K562 (cell line): ENCODE data around the gene SCYGR8. TPM values are rescaled to one million over a fixed set of nuclear protein-coding genes. Genes with fewer than 3 reads are reported as not detected.
"Not testable (repeated sequence)": the region's sequence is repeated elsewhere in the genome, so short reads cannot be mapped to it uniquely, and the experiment has no call there.

Experiments
- ATAC-seq: fragments of 200-7000 bp; cut with Tn5 transposase; 3 replicates; pipeline ENCODE4 v1.9.1; 2020; ENCODE audit warnings: moderate library complexity
- BruUV-seq: library from RNA; stranded (reverse); fragments of 400-500 nt; replicated peaks from 2 replicates; lab custom pipeline; 2021; lab: Mats Ljungman, UMichigan
- CTCF ChIA-PET: fragments of 300-600 bp; formaldehyde crosslinking; extraction: SDS; loops from one replicate; lab custom pipeline; 2021; ENCODE audit warnings: low intra/inter-chr PET ratio; lab: Yijun Ruan, JAX
- POLR2A ChIA-PET: fragments of 300-600, 350-650 bp; sonication (Branson Sonifier 250); formaldehyde crosslinking; extraction: SDS; loops from one replicate; lab custom pipeline; 2021; ENCODE audit warnings: antibody characterized with exemption, inconsistent platforms; lab: Yijun Ruan, JAX
- DNase-seq, 4 experiments: peaks; one replicate each; pipeline versions ENCODE4 v3.0.0 to v3.0.0-alpha.2; 2011 to 2018; ENCODE audit warnings: low spot score in 3 of 4, mixed read lengths in 3 of 4; ENCODE audit errors: extremely low read depth in 1 of 4
- FAIRE-seq: peaks from 2 replicates; lab custom pipeline; 2011; peaks lifted over from hg19 to GRCh38; lab: Jason Lieb, UNC
- H2AFZ ChIP-seq: 2 replicates; pipeline ENCODE4 v1.6.0; 2011; ENCODE audit warnings: low read depth, low read length, control low read depth, inconsistent platforms
- H3K27ac ChIP-seq: fragments of 200-600 bp; 3 replicates; pipeline ENCODE4 v1.8.0; 2011; ENCODE audit warnings: low read depth, mild to moderate bottlenecking, control low read depth, inconsistent platforms, low read length, moderate library complexity, mixed read lengths; ENCODE audit errors: extremely low read depth
- H3K27me3 ChIP-seq, 2 experiments: fragments of 300-600 bp in 1 of 2; 2 replicates in 1 of 2; 3 replicates in 1 of 2; pipeline versions ENCODE4 v1.6.0 to v1.8.0; 2011; ENCODE audit warnings: inconsistent platforms in 2 of 2, low read length in 2 of 2, mild to moderate bottlenecking in 1 of 2, mixed read lengths in 1 of 2, moderate library complexity in 1 of 2; ENCODE audit not compliant: control insufficient read depth in 2 of 2, insufficient read depth in 2 of 2
- H3K36me3 ChIP-seq: fragments of 300-600 bp; 3 replicates; pipeline ENCODE4 v1.8.0; 2011; ENCODE audit warnings: mild to moderate bottlenecking, low read length, inconsistent platforms; ENCODE audit not compliant: control insufficient read depth, insufficient read depth
- H3K4me1 ChIP-seq, 2 experiments: fragments of 200-600 bp in 1 of 2; replicated peaks in 1 of 2; 2 replicates in 1 of 2; 3 replicates in 1 of 2; pipeline versions ENCODE4 v1.5.1 to v1.8.0; 2011; ENCODE audit warnings: inconsistent platforms in 2 of 2, low read length in 2 of 2, mild to moderate bottlenecking in 1 of 2, mixed read lengths in 1 of 2, moderate library complexity in 1 of 2; ENCODE audit not compliant: control insufficient read depth in 2 of 2, insufficient read depth in 2 of 2
- H3K4me2 ChIP-seq: 2 replicates; pipeline ENCODE4 v1.6.1; 2011; ENCODE audit warnings: low read length, control low read depth, inconsistent platforms, mixed read lengths; ENCODE audit not compliant: insufficient read depth
- H3K4me3 ChIP-seq: fragments of 200-600 bp; sonication (generic), shearing (Covaris generic); 2 replicates; pipeline ENCODE4 v1.5.1; 2016; ENCODE audit warnings: control low read depth, inconsistent platforms
- H3K79me2 ChIP-seq: fragments of 200-600 bp; 3 replicates; pipeline ENCODE4 v1.8.0; 2011; ENCODE audit warnings: low read length, inconsistent platforms; ENCODE audit not compliant: control insufficient read depth, insufficient read depth
- H3K9ac ChIP-seq, 2 experiments: 2 replicates each; pipeline versions ENCODE4 v1.6.0 to v1.6.1; 2011; ENCODE audit warnings: low read depth in 2 of 2, low read length in 2 of 2, control low read depth in 1 of 2, inconsistent platforms in 1 of 2, mild to moderate bottlenecking in 1 of 2, mixed read lengths in 1 of 2; ENCODE audit not compliant: insufficient read depth in 1 of 2
- H3K9me1 ChIP-seq: one replicate; pipeline ENCODE4 v1.6.0; 2011; ENCODE audit warnings: inconsistent platforms, mild to moderate bottlenecking, low read length, moderate library complexity; ENCODE audit not compliant: control insufficient read depth, insufficient read depth
- H3K9me3 ChIP-seq: replicated peaks from 2 replicates; pipeline ENCODE4 v1.5.1; 2011; ENCODE audit warnings: low read depth, low read length, inconsistent platforms; ENCODE audit not compliant: control insufficient read depth, insufficient read depth
- H4K20me1 ChIP-seq: replicated peaks from 2 replicates; pipeline ENCODE4 v1.6.1; 2011; ENCODE audit warnings: low read length, inconsistent platforms, mixed read lengths; ENCODE audit not compliant: control insufficient read depth, insufficient read depth
- DMBX1 ChIP-seq: fragments of 250-450 bp; sonication (Bioruptor Pico); IDR thresholded peaks from 2 replicates; pipeline ENCODE4 v1.8.0; 2022; ENCODE audit warnings: inconsistent platforms, mild to moderate bottlenecking, moderate library complexity, borderline replicate concordance
- HDAC3 ChIP-seq: fragments of 450-650 bp; IDR thresholded peaks from 2 replicates; pipeline ENCODE4 v1.6.1; 2018; ENCODE audit warnings: borderline replicate concordance, mild to moderate bottlenecking, moderate library complexity; ENCODE audit not compliant: partially characterized antibody
- MCM3 ChIP-seq: fragments of 450-650 bp; IDR thresholded peaks from 2 replicates; pipeline ENCODE4 v1.6.1; 2016
- NFIX ChIP-seq: fragments of 250-450 bp; sonication (Bioruptor Pico); IDR thresholded peaks from 2 replicates; pipeline ENCODE4 v1.4.0; 2020; ENCODE audit warnings: low read depth, mild to moderate bottlenecking, moderate library complexity
- SMARCA4 ChIP-seq: fragments of 450-650 bp; IDR thresholded peaks from 2 replicates; pipeline ENCODE4 v1.6.1; 2016
- ZNF316 ChIP-seq: fragments of 450-650 bp; IDR thresholded peaks from 2 replicates; pipeline ENCODE4 v1.6.1; 2016
- WGBS: fragments of 100-300 bp; shearing (Covaris generic); methylation state at CpG from one replicate; pipeline ENCODE4 v1.1.6; 2016; ENCODE audit warnings: low coverage, mixed read lengths; ENCODE audit not compliant: insufficient coverage; ENCODE audit errors: missing lambda C conversion rate; 5-methylcytosine and 5-hydroxymethylcytosine counted together
- in situ Hi-C: fragments of 300-500 bp; cut with MboI; formaldehyde crosslinking; loops from 4 replicates; pipeline ENCODE4 v1.15.0; 2018; ENCODE audit warnings: inconsistent platforms, mixed read lengths
- intact Hi-C: fragments of 100-400 bp; cut with micrococcal nuclease; formaldehyde crosslinking; loops from 2 replicates; pipeline ENCODE4 v1.14.2; 2022
- polyA plus RNA-seq, 8 experiments: library from polyadenylated mRNA; depleted of rRNA in 4 of 8; stranded (reverse) in 5 of 8; unstranded in 3 of 8; fragments of >200 nt; fragmentation: Nextera tagmentation in 2 of 8; fragmentation: Illumina TruSeq in 1 of 8; extraction: Ambion mirVana in 2 of 8; extraction: Trizol in 1 of 8; gene quantifications; 2 replicates each; pipeline versions ENCODE4 v1.2.1 to v1.2.3, GENCODE V29; 2011 to 2014; ENCODE audit warnings: inconsistent platforms in 1 of 8, missing spikeins in 1 of 8
- total RNA-seq, 7 experiments: library from RNA; depleted of rRNA in 6 of 7; stranded (reverse); fragments of >200 nt in 6 of 7; fragmentation: Illumina TruSeq in 2 of 7; extraction: Trizol in 2 of 7; gene quantifications; 2 replicates each; pipeline versions ENCODE4 v1.2.1 to v1.2.3, GENCODE V29; 2011 to 2021; ENCODE audit warnings: low replicate concordance in 1 of 7
- TF ChIP-seq, protein P1 (sequence below), 2 experiments: fragments of 450-650 bp; formaldehyde crosslinking in 1 of 2; IDR thresholded peaks; 2 replicates each; pipeline versions ENCODE4 v1.4.0 to v1.6.1; 2014 to 2020; ENCODE audit warnings: mild to moderate bottlenecking in 2 of 2, borderline replicate concordance in 1 of 2, low read depth in 1 of 2

The SCYGR8 gene
- total and polyA plus RNA-seq, 9 of the 15 experiments (the other 6 are each of a cell fraction or from before 2014, with no cell fraction given): not detected

GRCh38 chr2:227720680-227721079 is 25.0 kb upstream of the SCYGR8 start:
- 0% methylated on average over 3 of the region's 4 CpGs for WGBS
- ChIA-PET POLR2A (no interaction called here), CTCF (no interaction called here)
- Histone ChIP-seq H3K9me3 (no peaks in the 10 kb centered on the region), H3K4me2 (no peak overlapping the region), H3K79me2 (no peaks in the 10 kb centered on the region), H3K27ac (no peak overlapping the region), H3K9me1 (no peaks in the 10 kb centered on the region), H4K20me1 (no peaks in the 10 kb centered on the region), H3K4me3 (no peak overlapping the region), H3K4me1 (peaks cover 0 to 6% of the 10 kb centered on the region in 2 experiments; a peak in 1 of 5 replicates), H3K9ac (no peak overlapping the region), H2AFZ (no peak overlapping the region), H3K27me3 (peaks cover 2 to 23% of the 10 kb centered on the region in 2 experiments; a peak in 3 of 5 replicates), H3K36me3 (no peaks in the 10 kb centered on the region)
- TF ChIP-seq NFIX (CRISPR knock-in tag) (no peak), HDAC3 (no peak), ZNF316 (no peak), SMARCA4 (no peak), MCM3 (no peak), DMBX1 (CRISPR knock-in tag) (no peak)
- TF ChIP-seq, protein P1, sequence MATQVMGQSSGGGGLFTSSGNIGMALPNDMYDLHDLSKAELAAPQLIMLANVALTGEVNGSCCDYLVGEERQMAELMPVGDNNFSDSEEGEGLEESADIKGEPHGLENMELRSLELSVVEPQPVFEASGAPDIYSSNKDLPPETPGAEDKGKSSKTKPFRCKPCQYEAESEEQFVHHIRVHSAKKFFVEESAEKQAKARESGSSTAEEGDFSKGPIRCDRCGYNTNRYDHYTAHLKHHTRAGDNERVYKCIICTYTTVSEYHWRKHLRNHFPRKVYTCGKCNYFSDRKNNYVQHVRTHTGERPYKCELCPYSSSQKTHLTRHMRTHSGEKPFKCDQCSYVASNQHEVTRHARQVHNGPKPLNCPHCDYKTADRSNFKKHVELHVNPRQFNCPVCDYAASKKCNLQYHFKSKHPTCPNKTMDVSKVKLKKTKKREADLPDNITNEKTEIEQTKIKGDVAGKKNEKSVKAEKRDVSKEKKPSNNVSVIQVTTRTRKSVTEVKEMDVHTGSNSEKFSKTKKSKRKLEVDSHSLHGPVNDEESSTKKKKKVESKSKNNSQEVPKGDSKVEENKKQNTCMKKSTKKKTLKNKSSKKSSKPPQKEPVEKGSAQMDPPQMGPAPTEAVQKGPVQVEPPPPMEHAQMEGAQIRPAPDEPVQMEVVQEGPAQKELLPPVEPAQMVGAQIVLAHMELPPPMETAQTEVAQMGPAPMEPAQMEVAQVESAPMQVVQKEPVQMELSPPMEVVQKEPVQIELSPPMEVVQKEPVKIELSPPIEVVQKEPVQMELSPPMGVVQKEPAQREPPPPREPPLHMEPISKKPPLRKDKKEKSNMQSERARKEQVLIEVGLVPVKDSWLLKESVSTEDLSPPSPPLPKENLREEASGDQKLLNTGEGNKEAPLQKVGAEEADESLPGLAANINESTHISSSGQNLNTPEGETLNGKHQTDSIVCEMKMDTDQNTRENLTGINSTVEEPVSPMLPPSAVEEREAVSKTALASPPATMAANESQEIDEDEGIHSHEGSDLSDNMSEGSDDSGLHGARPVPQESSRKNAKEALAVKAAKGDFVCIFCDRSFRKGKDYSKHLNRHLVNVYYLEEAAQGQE (IDR thresholded peaks at IDR 0.05; ENCODE audit: borderline replicate concordance): no peak
- TF ChIP-seq, protein P1 (CRISPR knock-in tag; IDR thresholded peaks at IDR 0.05; ENCODE audit: low read depth): no peak
- BruUV-seq: no TSS peak
- no peak for DNase-seq
- no peak for ATAC-seq
- no peak for FAIRE-seq
- intact Hi-C loops: no loop called here
- in situ Hi-C loops: no loop called here

DNA sequence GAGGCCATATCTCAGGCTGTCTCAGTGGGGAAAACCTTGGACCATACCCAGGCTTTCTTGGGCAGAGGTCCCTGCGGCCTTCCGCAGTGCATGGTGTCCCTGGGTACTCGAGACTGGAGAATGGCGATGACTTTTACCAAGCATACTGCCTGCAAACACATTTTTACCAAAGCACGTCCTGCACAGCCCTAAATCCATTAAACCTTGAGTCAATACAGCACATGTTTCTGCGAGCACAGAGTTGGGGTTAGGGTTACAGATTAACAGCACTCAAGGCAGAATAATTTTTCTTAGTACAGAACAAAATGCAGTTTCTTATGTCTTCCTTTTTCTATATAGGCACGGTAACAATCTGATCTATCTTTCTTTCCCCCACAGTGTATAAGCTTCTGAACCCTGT is 22.9 kb upstream of the SCYGR8 start:
- POLR2A ChIA-PET, H3K9me1 ChIP-seq, H3K27me3 ChIP-seq, ATAC-seq, H3K4me3 ChIP-seq, H4K20me1 ChIP-seq, H3K9me3 ChIP-seq, BruUV-seq, FAIRE-seq, H3K4me2 ChIP-seq, CTCF ChIA-PET, H2AFZ ChIP-seq, intact Hi-C loops, H3K79me2 ChIP-seq, H3K36me3 ChIP-seq, in situ Hi-C loops, H3K27ac ChIP-seq, DNase-seq, H3K4me1 ChIP-seq, H3K9ac ChIP-seq: not testable (repeated sequence)
- 0% methylated on average over 5 of the region's 7 CpGs for WGBS
